B cell (primary cell): ENCODE results near the gene COTL1. TPM values are rescaled to one million over a fixed set of nuclear protein-coding genes. Genes with fewer than 3 reads are reported as not detected.

Experiments used
- ATAC-seq: fragments of 200-7000 bp; cut with Tn5 transposase; one replicate; pipeline ENCODE4 v1.10.0; 2021; ENCODE audit warnings: low read depth, mild to moderate bottlenecking, moderate number of reproducible peaks, moderate library complexity
- CTCF ChIA-PET: fragments of 350-600 bp; sonication (Branson Sonifier 250); formaldehyde crosslinking; loops from one replicate; lab custom pipeline; 2021; ENCODE audit warnings: antibody characterized with exemption, inconsistent platforms; lab: Charles Lee
- POLR2A ChIA-PET: fragments of 350-600 bp; sonication (Branson Sonifier 250); formaldehyde crosslinking; loops from one replicate; lab custom pipeline; 2021; ENCODE audit warnings: antibody characterized with exemption; lab: Charles Lee
- DNase-seq: peaks from one replicate; pipeline ENCODE4 v3.0.0; 2013
- H2AFZ ChIP-seq: 2 replicates; pipeline ENCODE4 v1.6.1; 2012; ENCODE audit warnings: mild to moderate bottlenecking, low read depth, low read length; ENCODE audit not compliant: insufficient read depth, poor library complexity, severe bottlenecking
- H3K27ac ChIP-seq, 2 donors: 1 replicate in 1 of 2; 2 replicates in 1 of 2; pipeline ENCODE4 v1.5.1; 2012 to 2013; ENCODE audit warnings: low read length in 2 of 2, mild to moderate bottlenecking in 2 of 2, moderate library complexity in 1 of 2
- H3K27me3 ChIP-seq, 4 experiments: fragments of 200-600 bp in 1 of 4; sonication (generic) in 1 of 4; replicated peaks in 1 of 4; 1 replicate in 2 of 4; 2 replicates in 2 of 4; pipeline versions ENCODE4 v1.6.1 to v1.7.0; 2013 to 2016; ENCODE audit warnings: low read length in 3 of 4, mild to moderate bottlenecking in 2 of 4, mixed read lengths in 1 of 4, moderate library complexity in 1 of 4; ENCODE audit not compliant: insufficient read depth in 4 of 4, control insufficient read depth in 3 of 4; ENCODE audit errors: control extremely low read depth in 1 of 4
- H3K36me3 ChIP-seq, 2 experiments: replicated peaks in 1 of 2; 1 replicate in 1 of 2; 2 replicates in 1 of 2; pipeline versions ENCODE4 v1.6.1 to v1.7.1; 2013; ENCODE audit warnings: low read length in 1 of 2; ENCODE audit not compliant: insufficient read depth in 2 of 2, control insufficient read depth in 1 of 2; ENCODE audit errors: control extremely low read depth in 1 of 2, extremely low read depth in 1 of 2
- H3K4me1 ChIP-seq, 2 donors: fragments of 200-600 bp in 1 of 2; sonication (generic) in 1 of 2; 1 replicate in 1 of 2; 2 replicates in 1 of 2; pipeline versions ENCODE4 v1.5.1 to v1.6.1; 2013 to 2017; ENCODE audit warnings: low read length in 2 of 2; ENCODE audit not compliant: control insufficient read depth in 2 of 2, insufficient read depth in 2 of 2
- H3K4me2 ChIP-seq: replicated peaks from 2 replicates; pipeline ENCODE3; 2012; ENCODE audit warnings: mild to moderate bottlenecking, low read depth, low read length; ENCODE audit not compliant: poor library complexity, severe bottlenecking
- H3K4me3 ChIP-seq, 5 experiments: fragments of 200-600 bp in 1 of 5; sonication (generic) in 1 of 5; 1 replicate in 3 of 5; 2 replicates in 2 of 5; pipeline versions ENCODE4 v1.5.1 to v1.7.0; 2011 to 2016; ENCODE audit warnings: low read length in 4 of 5, mild to moderate bottlenecking in 4 of 5, low read depth in 2 of 5, control low read depth in 1 of 5, moderate library complexity in 1 of 5; ENCODE audit not compliant: insufficient read depth in 1 of 5; ENCODE audit errors: control extremely low read depth in 1 of 5, extremely low read depth in 1 of 5
- H3K79me2 ChIP-seq: fragments of 200-600 bp; sonication (generic); one replicate; pipeline ENCODE4 v1.6.0; 2016; ENCODE audit warnings: low read length; ENCODE audit not compliant: control insufficient read depth, insufficient read depth
- H3K9ac ChIP-seq: fragments of 200-600 bp; sonication (generic); 2 replicates; pipeline ENCODE4 v1.6.1; 2017; ENCODE audit warnings: mild to moderate bottlenecking, low read length, moderate library complexity
- H3K9me3 ChIP-seq, 3 donors: one replicate each; pipeline versions ENCODE4 v1.6.1 to v1.7.1; 2013; ENCODE audit warnings: low read length in 2 of 3; ENCODE audit not compliant: control insufficient read depth in 2 of 3, insufficient read depth in 1 of 3; ENCODE audit errors: control extremely low read depth in 1 of 3
- H4K20me1 ChIP-seq: 2 replicates; pipeline ENCODE4 v1.6.0; 2012; ENCODE audit warnings: mild to moderate bottlenecking, low read length; ENCODE audit not compliant: insufficient read depth, control insufficient read depth, poor library complexity, severe bottlenecking
- H3K27ac Mint-ChIP-seq: one replicate; pipeline ENCODE4 v1.8.0; 2021; ENCODE audit warnings: mixed read lengths
- H3K27me3 Mint-ChIP-seq: one replicate; pipeline ENCODE4 v1.8.0; 2021; ENCODE audit warnings: mixed read lengths
- H3K4me1 Mint-ChIP-seq: one replicate; pipeline ENCODE4 v1.8.0; 2021; ENCODE audit warnings: mixed read lengths
- H3K4me3 Mint-ChIP-seq: one replicate; pipeline ENCODE4 v1.8.0; 2021; ENCODE audit warnings: mixed read lengths
- H3K9me3 Mint-ChIP-seq: one replicate; pipeline ENCODE4 v1.8.0; 2022; ENCODE audit warnings: mixed read lengths; ENCODE audit not compliant: insufficient read depth
- CTCF ChIP-seq: fragments of 200-600 bp; IDR thresholded peaks from one replicate; pipeline ENCODE4 v1.8.0; 2022; ENCODE audit warnings: antibody characterized with exemption, mild to moderate bottlenecking
- EZH2 ChIP-seq: IDR thresholded peaks from 2 replicates; pipeline ENCODE4 v1.6.1; 2012; ENCODE audit warnings: borderline replicate concordance, low read depth, mild to moderate bottlenecking, moderate library complexity, low read length; ENCODE audit not compliant: insufficient read depth, poor library complexity, severe bottlenecking
- WGBS: methylation state at CpG from one replicate; pipeline ENCODE4 v1.1.5; 2013; ENCODE audit warnings: missing lambda C conversion rate; ENCODE audit not compliant: insufficient coverage; 5-methylcytosine and 5-hydroxymethylcytosine counted together
- intact Hi-C: fragments of 100-400 bp; cut with micrococcal nuclease; formaldehyde crosslinking; loops from one replicate; pipeline ENCODE4 v1.10.0; 2022
- polyA plus RNA-seq: library from polyadenylated mRNA; depleted of rRNA; stranded (reverse); fragments of >200 nt; gene quantifications from 2 replicates; pipeline ENCODE4 v1.2.3, GENCODE V29; 2012
- total RNA-seq, 2 donors: library from RNA; stranded (reverse); fragments of 120-200 nt in 1 of 2; gene quantifications; 1 replicate in 1 of 2; 2 replicates in 1 of 2; pipeline versions ENCODE4 v1.2.3 to v1.2.4, GENCODE V29; 2013 to 2022

Gene COTL1
- total and polyA plus RNA-seq, 2 donors (not counting 1 experiment from before 2014, with no cell fraction given), result 158 to 264 TPM

- Histone ChIP-seq H3K4me1 (peaks cover 3 to 9% of the 10 kb centered on the region in 2 donors), H3K9ac (no peak overlapping the region), H3K9me3 (peaks cover 0 to 7% (median 5%) of the 10 kb centered on the region in 3 donors), H3K4me3 (no peak overlapping the region), H3K27ac (no peak overlapping the region), H3K4me2 (no peak overlapping the region), H3K27me3 (peaks cover 0 to 3% (median under 1%) of the 10 kb centered on the region in 4 experiments), H3K36me3 (no peaks in the 10 kb centered on the region), H3K79me2 (no peaks in the 10 kb centered on the region), H2AFZ (no peak overlapping the region), H4K20me1 (no peaks in the 10 kb centered on the region)
- ATAC-seq (no peak), DNase-seq (no peak)
- peaks cover 8% of the 10 kb centered on the region for H3K27me3 Mint-ChIP-seq
- H3K9me3 Mint-ChIP-seq, result peaks cover 5% of the 10 kb centered on the region
- WGBS, result 69% methylated on average over 8 of the region's 10 CpGs
- intact Hi-C loops, result no loop called here
- peaks cover 14% of the 10 kb centered on the region for H3K4me1 Mint-ChIP-seq
- TF ChIP-seq EZH2 (no peak), CTCF (no peak)
- H3K27ac Mint-ChIP-seq, result no peak overlapping the region
- H3K4me3 Mint-ChIP-seq, result no peak overlapping the region
- ChIA-PET CTCF (interaction anchor here (0.6 to 1.6 kb wide), 3 partner anchors 11 to 206 kb away, joined by 3 to 5 read pairs (median 3); no protein-coding TSS in a partner anchor), POLR2A (no interaction called here)
Observed at GRCh38 chr16:84532291-84532724, 85.6 kb downstream of the COTL1 start.

GRCh38 chr16:84531671-84532111 lies 86.2 kb downstream of the COTL1 start:
- H3K4me3 Mint-ChIP-seq, result no peak overlapping the region
- ChIA-PET POLR2A (no interaction called here), CTCF (interaction anchor here (0.6 kb wide), 1 partner anchor 207 kb away, joined by 3 read pairs; no protein-coding TSS in a partner anchor)
- intact Hi-C loops, result no loop called here
- no peak overlapping the region for H3K9ac ChIP-seq
- H3K27me3 Mint-ChIP-seq, result peaks cover 8% of the 10 kb centered on the region
- no peaks in the 10 kb centered on the region for H3K36me3 ChIP-seq
- no peak for ATAC-seq
- H3K9me3 Mint-ChIP-seq, result peaks cover 5% of the 10 kb centered on the region
- WGBS, result 89% methylated on average over 9 of the region's 9 CpGs
- H3K4me1 ChIP-seq, result peaks cover 3 to 9% of the 10 kb centered on the region in 2 donors
- no peaks in the 10 kb centered on the region for H3K79me2 ChIP-seq
- no peak overlapping the region for H3K4me2 ChIP-seq
- H3K27ac Mint-ChIP-seq, result no peak overlapping the region
- H3K4me1 Mint-ChIP-seq, result peaks cover 14% of the 10 kb centered on the region
- no peak overlapping the region for H2AFZ ChIP-seq
- H3K4me3 ChIP-seq, result no peak overlapping the region
- H3K27me3 ChIP-seq, result peaks cover 0 to 3% (median under 1%) of the 10 kb centered on the region in 4 experiments
- no peaks in the 10 kb centered on the region for H4K20me1 ChIP-seq
- TF ChIP-seq CTCF (no peak), EZH2 (no peak)
- H3K9me3 ChIP-seq, result peaks cover 0 to 9% (median 5%) of the 10 kb centered on the region in 3 donors
- no peak overlapping the region for H3K27ac ChIP-seq
- no peak for DNase-seq
